Activated CD8-positive, alpha-beta T cell treated with anti-CD3 and anti-CD28 coated beads for 36 hours (primary cell): ENCODE data around the gene CHST15. TPM values are rescaled to one million over a fixed set of nuclear protein-coding genes. Genes with fewer than 3 reads are reported as not detected.

Source experiments
- ATAC-seq: fragments of 200-7000 bp; cut with Tn5 transposase; one replicate; pipeline ENCODE4 v1.10.0; 2021; ENCODE audit warnings: mild to moderate bottlenecking, moderate library complexity
- CTCF ChIA-PET: fragments of 350-600 bp; sonication (Branson Sonifier 250); formaldehyde crosslinking; loops from one replicate; lab custom pipeline; 2021; ENCODE audit warnings: antibody characterized with exemption; lab: Charles Lee
- POLR2A ChIA-PET: fragments of 350-600 bp; sonication (Branson Sonifier 250); formaldehyde crosslinking; loops from one replicate; lab custom pipeline; 2021; ENCODE audit warnings: antibody characterized with exemption; lab: Charles Lee
- DNase-seq: peaks from one replicate; pipeline ENCODE4 v3.0.0-alpha.2; 2020
- H3K27ac Mint-ChIP-seq: one replicate; pipeline ENCODE4 v1.8.0; 2021; ENCODE audit warnings: mild to moderate bottlenecking, mixed read lengths
- H3K27me3 Mint-ChIP-seq: one replicate; pipeline ENCODE4 v1.8.0; 2021; ENCODE audit warnings: mixed read lengths
- H3K36me3 Mint-ChIP-seq: one replicate; pipeline ENCODE4 v1.8.0; 2021; ENCODE audit warnings: low read depth, mixed read lengths
- H3K4me1 Mint-ChIP-seq: one replicate; pipeline ENCODE4 v1.8.0; 2021; ENCODE audit warnings: low read depth, mixed read lengths
- H3K4me3 Mint-ChIP-seq: one replicate; pipeline ENCODE4 v1.8.0; 2021; ENCODE audit warnings: mild to moderate bottlenecking, moderate library complexity, mixed read lengths
- H3K9me3 Mint-ChIP-seq: one replicate; pipeline ENCODE4 v1.8.0; 2021; ENCODE audit warnings: mixed read lengths
- intact Hi-C: fragments of 100-400 bp; cut with micrococcal nuclease; formaldehyde crosslinking; loops from one replicate; pipeline ENCODE4 v1.10.0; 2022
- total RNA-seq, 2 experiments: library from RNA; stranded (reverse); gene quantifications; one replicate each; pipeline ENCODE4 v1.2.3, GENCODE V29; 2021
- TF ChIP-seq, protein P1 (sequence below): fragments of 200-600 bp; IDR thresholded peaks from one replicate; pipeline ENCODE4 v1.8.0; 2022; ENCODE audit warnings: antibody characterized with exemption, mild to moderate bottlenecking

The CHST15 gene
- total RNA-seq = under 1 TPM; 0.36 to 0.81 TPM

GRCh38 chr10:124092860-124093773, at the start of gene CHST15:
CHST15 (minus strand) TSS chr10:124093598; CDS start chr10:124046212, 47,386 bp downstream.
- Mint-ChIP-seq H3K4me1 (no peaks in the 10 kb centered on the region), H3K27ac (no peak within 1 kb of the TSS), H3K27me3 (peaks cover 53% of the 10 kb centered on the region), H3K9me3 (peaks cover 2% of the 10 kb centered on the region), H3K4me3 (peak within 1 kb of the TSS; percentile 62), H3K36me3 (no peaks in the 10 kb centered on the region)
- DNase-seq = peak; percentile 17
- intact Hi-C loops = no loop called here
- CTCF ChIA-PET = interaction anchor here (1.3 to 1.9 kb wide), 2 partner anchors 96 to 99 kb away, joined by 6 read pairs; no protein-coding TSS in a partner anchor
- TF ChIP-seq, protein P1, sequence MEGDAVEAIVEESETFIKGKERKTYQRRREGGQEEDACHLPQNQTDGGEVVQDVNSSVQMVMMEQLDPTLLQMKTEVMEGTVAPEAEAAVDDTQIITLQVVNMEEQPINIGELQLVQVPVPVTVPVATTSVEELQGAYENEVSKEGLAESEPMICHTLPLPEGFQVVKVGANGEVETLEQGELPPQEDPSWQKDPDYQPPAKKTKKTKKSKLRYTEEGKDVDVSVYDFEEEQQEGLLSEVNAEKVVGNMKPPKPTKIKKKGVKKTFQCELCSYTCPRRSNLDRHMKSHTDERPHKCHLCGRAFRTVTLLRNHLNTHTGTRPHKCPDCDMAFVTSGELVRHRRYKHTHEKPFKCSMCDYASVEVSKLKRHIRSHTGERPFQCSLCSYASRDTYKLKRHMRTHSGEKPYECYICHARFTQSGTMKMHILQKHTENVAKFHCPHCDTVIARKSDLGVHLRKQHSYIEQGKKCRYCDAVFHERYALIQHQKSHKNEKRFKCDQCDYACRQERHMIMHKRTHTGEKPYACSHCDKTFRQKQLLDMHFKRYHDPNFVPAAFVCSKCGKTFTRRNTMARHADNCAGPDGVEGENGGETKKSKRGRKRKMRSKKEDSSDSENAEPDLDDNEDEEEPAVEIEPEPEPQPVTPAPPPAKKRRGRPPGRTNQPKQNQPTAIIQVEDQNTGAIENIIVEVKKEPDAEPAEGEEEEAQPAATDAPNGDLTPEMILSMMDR = no peak
- ATAC-seq = peak; percentile 35
- POLR2A ChIA-PET = interaction anchor here (0.6 kb wide), 1 partner anchor 8 kb away, joined by 3 read pairs; no protein-coding TSS in a partner anchor

DNA sequence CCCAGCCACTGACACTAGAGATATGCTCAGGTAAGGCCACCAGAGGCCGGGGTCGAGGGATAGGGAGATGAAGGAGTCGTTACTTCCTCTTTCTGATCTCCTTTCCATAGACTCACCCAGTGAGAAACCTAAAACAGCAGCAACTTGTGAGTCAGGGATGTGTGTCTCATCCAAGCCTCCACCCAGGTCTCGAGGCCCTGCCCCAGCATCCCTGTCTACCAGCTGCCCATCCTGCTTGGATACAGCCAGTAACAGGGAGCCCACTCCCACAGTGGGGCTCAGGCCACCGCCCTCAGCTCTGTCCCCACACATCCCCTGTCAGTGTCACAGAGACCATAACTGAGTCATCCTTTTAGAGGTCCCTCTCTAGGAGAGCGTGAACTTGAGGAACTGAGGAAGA, 49.6 kb upstream of the CHST15 start:
- TF ChIP-seq, protein P1 = no peak
- intact Hi-C loops = no loop called here
- Mint-ChIP-seq H3K9me3 (peaks cover 2% of the 10 kb centered on the region), H3K27me3 (no peaks in the 10 kb centered on the region), H3K27ac (no peak overlapping the region), H3K4me1 (no peaks in the 10 kb centered on the region), H3K36me3 (no peaks in the 10 kb centered on the region), H3K4me3 (no peak overlapping the region)
- ChIA-PET POLR2A (no interaction called here), CTCF (no interaction called here)
- ATAC-seq (no peak), DNase-seq (no peak)

DNA sequence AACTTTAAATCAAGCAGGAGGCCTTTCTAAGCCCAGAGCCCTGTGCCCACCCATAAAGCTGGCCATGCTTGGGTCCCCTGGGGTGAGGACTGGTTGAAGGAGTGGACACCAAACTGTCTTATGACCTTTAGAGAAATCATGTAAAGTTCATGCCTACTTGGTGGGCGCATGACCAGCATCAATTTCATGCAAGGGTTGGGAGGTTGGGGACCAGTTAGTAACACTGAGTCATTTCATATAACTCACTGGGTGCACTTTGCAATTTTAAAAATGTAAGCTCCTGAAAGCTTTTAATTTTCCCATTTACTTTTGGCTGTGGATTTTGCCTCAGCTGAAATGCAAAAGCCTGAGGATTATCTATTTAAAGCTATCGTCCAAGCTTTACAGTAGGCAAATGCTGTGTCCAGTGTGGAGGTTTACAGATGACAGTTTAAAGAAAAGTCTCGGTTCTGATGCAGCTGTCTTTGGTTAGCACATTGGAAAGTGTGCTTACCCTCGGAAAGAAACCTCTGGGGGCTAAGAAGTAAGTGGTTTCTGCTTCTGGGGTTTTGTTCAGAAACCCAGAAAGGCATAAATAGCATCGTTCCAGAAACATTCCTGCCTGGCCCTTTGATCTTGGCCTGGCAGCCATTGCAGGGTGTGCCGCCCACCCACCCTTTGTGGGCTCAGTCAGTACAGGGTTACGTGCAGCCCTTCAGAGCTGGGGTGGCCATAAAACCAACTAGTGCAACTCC, 48.8 kb upstream of the CHST15 start:
- H3K9me3 Mint-ChIP-seq = peaks cover 2% of the 10 kb centered on the region
- ATAC-seq (no peak), DNase-seq (no peak)
- H3K27ac Mint-ChIP-seq = no peak overlapping the region
- CTCF ChIA-PET = no interaction called here
- H3K27me3 Mint-ChIP-seq = no peaks in the 10 kb centered on the region
- H3K4me3 Mint-ChIP-seq = no peak overlapping the region
- TF ChIP-seq, protein P1 = no peak
- H3K4me1 Mint-ChIP-seq = no peaks in the 10 kb centered on the region
- POLR2A ChIA-PET = no interaction called here
- intact Hi-C loops = no loop called here
- no peaks in the 10 kb centered on the region for H3K36me3 Mint-ChIP-seq

GRCh38 chr10:124138883-124139348, 45.5 kb upstream of the CHST15 start:
- H3K4me1 Mint-ChIP-seq = no peaks in the 10 kb centered on the region
- TF ChIP-seq, protein P1 = no peak
- no peaks in the 10 kb centered on the region for H3K36me3 Mint-ChIP-seq
- DNase-seq (no peak), ATAC-seq (no peak)
- no peaks in the 10 kb centered on the region for H3K27me3 Mint-ChIP-seq
- ChIA-PET CTCF (no interaction called here), POLR2A (no interaction called here)
- H3K4me3 Mint-ChIP-seq = no peak overlapping the region
- intact Hi-C loops = no loop called here
- H3K27ac Mint-ChIP-seq = no peak overlapping the region
- peaks cover 2% of the 10 kb centered on the region for H3K9me3 Mint-ChIP-seq
